ENCODE data around the gene KLHDC8A. TPM values are rescaled to one million over a fixed set of nuclear protein-coding genes. Genes with fewer than 3 reads are reported as not detected.
"Not testable (repeated sequence)": the region's sequence is repeated elsewhere in the genome, so short reads cannot be mapped to it uniquely, and the experiment has no call there.

KLHDC8A gene
- total RNA-seq (not detected), total RNA-seq (0 to 0.18 (median 0) reads per million in 172 experiments)
- polyA plus RNA-seq (2013, experiment 1 of 2), result not detected
- polyA plus RNA-seq (2013, experiment 2 of 2), result 0.03 TPM

- no peaks in the 10 kb centered on the region for H3K36me3 ChIP-seq (ENCODE audit: insufficient read depth, low read length)
- Mint-ChIP-seq H3K36me3 (ENCODE audit: low read depth) (no peaks in the 10 kb centered on the region), H3K4me3 (no peak within 1 kb of the TSS), H3K9me3 (no peaks in the 10 kb centered on the region), H3K27ac (no peak within 1 kb of the TSS), H3K4me1 (ENCODE audit: low read depth) (no peaks in the 10 kb centered on the region), H3K27me3 (peaks cover 16% of the 10 kb centered on the region)
- TF ChIP-seq CTCF (IDR thresholded peaks at IDR 0.05), result no peak
- H3K27ac ChIP-seq (ENCODE audit: low read depth in 1 of 2, low read length in 2 of 2), result no peak within 1 kb of the TSS
- ChIA-PET POLR2A (no interaction called here), CTCF (interaction anchor here (1.1 kb wide), 1 partner anchor 168 kb away, joined by 3 read pairs; no protein-coding TSS in a partner anchor)
- intact Hi-C loops (cut with DNase I, micrococcal nuclease), result loop anchor here in 1 of 2 experiments (5.0 kb wide), 1 partner anchor 76 kb away; no protein-coding TSS in a partner anchor
- H3K4me1 ChIP-seq (ENCODE audit: insufficient read depth, low read length), result no peaks in the 10 kb centered on the region
- no peaks in the 10 kb centered on the region for H3K9me3 ChIP-seq (ENCODE audit: control insufficient read depth in 1 of 2, insufficient read depth in 1 of 2, low read length in 2 of 2)
- DNase-seq, result no peak
- no peak for ATAC-seq (ENCODE audit: poor library complexity)
- no peak within 1 kb of the TSS for H3K4me3 ChIP-seq (ENCODE audit: low read length)
- H3K27me3 ChIP-seq (ENCODE audit: control insufficient read depth in 1 of 2, insufficient read depth in 2 of 2, low read length in 2 of 2), result peaks cover 6 to 11% of the 10 kb centered on the region in 2 experiments
These were observed at the start of gene KLHDC8A for GRCh38 chr1:205356440-205357139. Gene KLHDC8A (minus strand): TSS chr1:205356922. CDS start chr1:205343604, 13,318 bp downstream.

GRCh38 chr1:205406252-205406651 lies 49.5 kb upstream of the KLHDC8A start:
- POLR2A ChIA-PET; H3K4me3 ChIP-seq (ENCODE audit: low read length); CTCF ChIA-PET; H3K27ac ChIP-seq (ENCODE audit: low read depth in 1 of 2, low read length in 2 of 2); H3K4me1 ChIP-seq (ENCODE audit: insufficient read depth, low read length); intact Hi-C loops (cut with DNase I, micrococcal nuclease); H3K9me3 ChIP-seq (ENCODE audit: control insufficient read depth in 1 of 2, insufficient read depth in 1 of 2, low read length in 2 of 2); H3K4me3 Mint-ChIP-seq; H3K36me3 ChIP-seq (ENCODE audit: insufficient read depth, low read length); H3K36me3 Mint-ChIP-seq (ENCODE audit: low read depth); H3K4me1 Mint-ChIP-seq (ENCODE audit: low read depth); ATAC-seq (ENCODE audit: poor library complexity); H3K27ac Mint-ChIP-seq; H3K27me3 ChIP-seq (ENCODE audit: control insufficient read depth in 1 of 2, insufficient read depth in 2 of 2, low read length in 2 of 2); H3K9me3 Mint-ChIP-seq: not testable (repeated sequence)
- DNase-seq, result peak in 3 of 14 experiments; percentile 3 to 40 (median 5)
- H3K27me3 Mint-ChIP-seq, result peaks cover 17% of the 10 kb centered on the region

- H3K36me3 Mint-ChIP-seq (ENCODE audit: low read depth); H3K4me3 Mint-ChIP-seq; H3K4me3 ChIP-seq (ENCODE audit: low read length); H3K4me1 ChIP-seq (ENCODE audit: insufficient read depth, low read length); H3K27ac ChIP-seq (ENCODE audit: low read depth in 1 of 2, low read length in 2 of 2); CTCF ChIA-PET; H3K9me3 ChIP-seq (ENCODE audit: control insufficient read depth in 1 of 2, insufficient read depth in 1 of 2, low read length in 2 of 2); H3K27me3 ChIP-seq (ENCODE audit: control insufficient read depth in 1 of 2, insufficient read depth in 2 of 2, low read length in 2 of 2); DNase-seq; H3K4me1 Mint-ChIP-seq (ENCODE audit: low read depth); H3K9me3 Mint-ChIP-seq; H3K27me3 Mint-ChIP-seq; intact Hi-C loops (cut with DNase I, micrococcal nuclease); H3K27ac Mint-ChIP-seq; POLR2A ChIA-PET; H3K36me3 ChIP-seq (ENCODE audit: insufficient read depth, low read length); ATAC-seq (ENCODE audit: poor library complexity): not testable (repeated sequence)
These were observed 47.8 kb upstream of the KLHDC8A start for GRCh38 chr1:205404484-205404883.

- no peak for TF ChIP-seq CTCF (IDR thresholded peaks at IDR 0.05)
- H3K9me3 ChIP-seq (ENCODE audit: control insufficient read depth in 1 of 2, insufficient read depth in 1 of 2, low read length in 2 of 2), result no peaks in the 10 kb centered on the region
- ChIA-PET CTCF (interaction anchor here (2.9 kb wide), 1 partner anchor 87 kb away, joined by 39 read pairs; no protein-coding TSS in a partner anchor), POLR2A (no interaction called here)
- Mint-ChIP-seq H3K4me3 (no peak overlapping the region), H3K27me3 (peaks cover 6% of the 10 kb centered on the region), H3K36me3 (ENCODE audit: low read depth) (no peaks in the 10 kb centered on the region), H3K27ac (no peak overlapping the region), H3K9me3 (no peaks in the 10 kb centered on the region), H3K4me1 (ENCODE audit: low read depth) (peaks cover 7% of the 10 kb centered on the region)
- no peak for ATAC-seq (ENCODE audit: poor library complexity)
- intact Hi-C loops (cut with DNase I, micrococcal nuclease), result no loop called here
- H3K4me3 ChIP-seq (ENCODE audit: low read length), result no peak overlapping the region
- no peaks in the 10 kb centered on the region for H3K27me3 ChIP-seq (ENCODE audit: control insufficient read depth in 1 of 2, insufficient read depth in 2 of 2, low read length in 2 of 2)
- peaks cover 2% of the 10 kb centered on the region for H3K4me1 ChIP-seq (ENCODE audit: insufficient read depth, low read length)
- H3K36me3 ChIP-seq (ENCODE audit: insufficient read depth, low read length), result no peaks in the 10 kb centered on the region
- no peak overlapping the region for H3K27ac ChIP-seq (ENCODE audit: low read depth in 1 of 2, low read length in 2 of 2)
- DNase-seq, result no peak
These were observed 41.9 kb upstream of the KLHDC8A start for GRCh38 chr1:205398586-205398985.
